ENCODE measurements around the gene CTDSP2. TPM values are rescaled to one million over a fixed set of nuclear protein-coding genes. Genes with fewer than 3 reads are reported as not detected.
"Not testable (repeated sequence)": the region's sequence is repeated elsewhere in the genome, so short reads cannot be mapped to it uniquely, and the experiment has no call there.

CTDSP2 gene
- total RNA-seq, 1 experiment from 2014 or later, result 78.6 TPM

DNA sequence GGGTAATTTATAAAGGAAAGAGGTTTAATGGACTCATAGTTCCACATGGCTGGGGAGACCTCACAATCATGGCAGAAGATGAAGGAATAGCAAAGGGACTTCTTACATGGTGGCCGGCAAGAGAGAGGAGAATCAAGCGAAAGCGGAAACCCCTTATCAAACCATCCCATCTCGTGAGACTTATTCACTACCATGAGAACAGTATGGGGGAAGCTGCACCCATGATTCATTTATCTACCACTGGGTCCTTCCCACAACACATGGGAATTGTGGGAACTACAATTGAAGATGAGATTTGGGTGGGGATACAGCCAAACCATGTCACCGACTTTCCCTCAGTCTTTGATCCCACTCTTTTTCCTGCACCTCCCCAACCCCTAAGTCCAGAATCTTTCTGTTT lies 12.6 kb upstream of the CTDSP2 start:
- DNase-seq (ENCODE audit: low spot score), result no peak
- in situ Hi-C loops (cut with HindIII; ENCODE audit: low sequenced_read_pairs), result no loop called here

DNA sequence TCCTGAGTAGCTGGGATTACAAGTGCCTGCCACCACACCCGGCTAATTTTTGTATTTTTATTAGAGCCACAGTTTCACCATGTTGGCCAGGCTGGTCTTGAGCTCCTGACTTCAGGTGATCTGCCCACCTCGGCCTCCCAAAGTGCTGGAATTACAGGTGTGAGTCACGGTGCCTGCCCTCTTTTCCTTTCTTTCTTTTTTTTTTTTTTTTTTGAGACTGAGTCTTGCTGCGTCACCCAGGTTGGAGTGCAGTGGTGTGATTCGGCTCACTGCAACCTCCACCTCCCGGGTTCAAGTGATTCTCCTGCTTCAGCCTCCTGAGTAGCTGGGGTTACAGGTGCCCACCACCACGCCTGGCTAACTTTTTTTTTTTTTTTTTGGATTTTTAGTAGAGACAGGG lies 11.6 kb upstream of the CTDSP2 start:
- DNase-seq (ENCODE audit: low spot score); in situ Hi-C loops (cut with HindIII; ENCODE audit: low sequenced_read_pairs): not testable (repeated sequence)

DNA sequence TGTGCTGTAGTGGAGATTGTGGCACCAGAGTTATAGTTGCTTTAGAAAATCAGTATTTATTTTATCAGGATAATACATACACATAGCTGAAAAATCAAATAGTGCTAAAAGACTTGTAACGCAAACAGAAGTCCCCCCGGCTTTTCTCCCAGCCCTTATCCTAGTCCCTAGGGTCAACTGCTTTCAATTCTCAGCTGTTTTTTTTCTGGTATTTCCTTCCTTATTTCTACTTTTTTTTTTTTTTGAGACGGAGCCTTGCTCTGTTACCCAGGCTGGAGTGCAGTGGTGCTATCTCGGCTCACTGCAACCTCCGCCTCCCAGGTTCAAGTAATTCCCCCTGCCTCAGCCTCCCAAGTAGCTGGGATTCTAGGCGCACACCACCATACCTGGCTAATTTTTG lies 8.4 kb upstream of the CTDSP2 start:
- no peak for DNase-seq (ENCODE audit: low spot score)
- in situ Hi-C loops (cut with HindIII; ENCODE audit: low sequenced_read_pairs), result no loop called here

DNA sequence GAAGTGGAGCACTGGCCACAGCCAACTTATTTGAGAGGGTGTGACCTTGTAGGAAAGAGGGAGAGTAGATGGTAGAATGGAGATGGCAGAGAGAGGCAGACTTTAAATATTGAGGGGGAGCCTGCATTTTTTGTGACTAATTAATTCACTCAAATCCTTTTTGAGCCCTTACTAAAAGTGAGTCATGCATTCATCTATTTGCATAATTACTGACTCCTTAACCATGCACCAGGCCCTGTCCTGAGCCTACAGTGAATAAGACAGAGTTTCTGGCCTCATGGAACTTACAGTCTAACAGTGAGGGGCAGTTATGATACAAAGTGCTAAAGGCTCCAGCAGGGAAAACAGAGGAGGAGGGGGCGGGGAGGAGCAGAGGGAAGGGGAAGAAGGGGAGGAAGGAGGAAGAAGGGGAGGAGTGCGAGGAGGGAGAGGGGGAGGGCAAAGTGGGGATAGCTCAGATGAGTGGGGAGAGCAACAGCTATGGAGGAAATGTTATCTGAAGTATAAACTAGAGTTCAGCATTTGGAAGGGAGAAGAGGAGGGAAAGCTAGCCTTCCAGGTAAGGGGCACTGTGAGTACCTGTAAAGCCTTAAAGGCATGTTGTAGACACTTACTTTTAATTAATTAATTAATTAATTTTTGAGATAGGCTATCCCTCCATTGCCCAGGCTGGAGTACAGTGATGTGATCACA lies 7.5 kb upstream of the CTDSP2 start:
- in situ Hi-C loops (cut with HindIII; ENCODE audit: low sequenced_read_pairs), result no loop called here
- no peak for DNase-seq (ENCODE audit: low spot score)

DNA sequence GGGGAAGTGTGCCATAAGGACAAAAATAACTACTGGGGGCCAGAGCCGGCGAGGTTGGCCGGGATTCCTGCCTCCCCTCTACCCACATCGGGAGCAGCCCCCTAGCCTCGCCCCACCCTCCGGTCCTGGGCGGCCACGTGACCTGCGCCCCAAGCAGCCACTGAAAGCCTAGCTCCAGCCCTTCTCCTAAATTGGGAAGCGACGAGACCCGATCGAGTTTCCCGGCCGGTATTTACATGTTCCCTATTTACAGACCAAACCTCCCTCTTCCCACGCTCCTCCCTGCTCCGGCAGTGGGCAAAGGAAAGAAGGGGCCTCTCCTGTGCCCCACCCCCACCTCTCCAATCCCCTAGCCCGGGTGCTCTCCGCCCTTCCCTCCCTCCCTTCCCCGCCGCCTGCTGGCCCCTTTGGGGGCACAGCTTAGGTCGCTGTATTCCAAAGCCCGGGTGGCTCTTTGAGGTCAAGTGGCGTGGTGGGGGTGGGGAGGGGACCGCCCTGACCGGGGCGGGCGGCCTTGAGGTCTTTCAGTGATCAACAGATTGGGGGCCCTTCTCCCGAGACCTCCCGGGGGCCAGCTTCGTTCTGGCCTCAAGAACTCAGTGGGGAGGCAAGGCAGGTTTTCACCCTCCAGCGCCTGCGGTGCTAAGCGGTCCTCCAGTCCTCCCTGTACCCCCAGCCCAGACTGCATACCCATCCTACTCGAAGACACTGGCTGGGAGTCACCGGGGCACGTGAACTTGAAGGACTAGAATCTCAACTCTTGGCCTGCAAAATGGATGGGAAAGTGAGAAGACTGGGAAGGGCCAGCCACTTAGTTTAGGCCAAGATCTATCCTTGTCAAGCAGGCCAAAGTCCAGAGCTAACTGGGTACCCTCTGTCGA lies 6.3 kb upstream of the CTDSP2 start:
- in situ Hi-C loops (cut with HindIII; ENCODE audit: low sequenced_read_pairs), result no loop called here
- no peak for DNase-seq (ENCODE audit: low spot score)

DNA sequence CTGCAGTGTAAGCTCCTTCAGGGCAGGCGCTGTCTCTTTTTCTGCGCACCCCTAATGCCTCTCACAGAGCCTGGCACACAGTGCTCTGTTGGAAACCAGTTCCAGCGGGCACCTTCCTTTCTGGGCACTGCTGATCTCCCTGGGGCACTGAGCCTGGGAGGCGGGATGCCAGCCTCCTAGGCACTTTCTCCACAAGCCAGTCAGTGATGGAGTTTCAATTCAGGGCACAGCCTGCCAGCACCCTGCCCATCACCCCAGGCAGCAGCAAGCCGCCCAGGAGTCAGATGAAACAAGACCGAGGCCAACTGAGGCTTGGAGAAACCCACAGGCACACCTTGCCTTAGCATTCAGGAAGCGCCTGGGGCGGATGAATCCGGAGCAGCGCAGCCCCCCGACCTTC lies 5.7 kb upstream of the CTDSP2 start:
- DNase-seq (ENCODE audit: low spot score), result no peak
- in situ Hi-C loops (cut with HindIII; ENCODE audit: low sequenced_read_pairs), result no loop called here

DNA sequence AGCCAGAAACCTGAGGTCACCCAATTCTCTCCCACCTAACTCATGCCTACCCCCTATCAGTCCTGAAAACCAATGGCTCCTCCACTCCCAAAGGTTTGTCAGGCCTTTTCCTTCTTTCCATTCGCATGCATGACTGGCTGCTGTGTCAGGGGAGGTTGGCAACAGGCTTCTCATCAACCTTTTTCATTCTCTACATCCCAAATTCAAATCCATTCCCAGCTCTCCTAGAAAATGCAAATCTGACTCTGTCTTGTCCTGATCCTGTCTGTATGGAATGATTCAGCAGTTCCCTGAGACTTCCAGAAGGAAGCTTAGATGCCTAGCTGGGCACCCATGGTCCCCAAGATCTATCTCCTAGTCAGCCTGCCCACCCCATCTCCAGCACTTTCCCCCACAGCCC lies 5.0 kb upstream of the CTDSP2 start:
- in situ Hi-C loops (cut with HindIII; ENCODE audit: low sequenced_read_pairs), result no loop called here
- no peak for DNase-seq (ENCODE audit: low spot score)

DNA sequence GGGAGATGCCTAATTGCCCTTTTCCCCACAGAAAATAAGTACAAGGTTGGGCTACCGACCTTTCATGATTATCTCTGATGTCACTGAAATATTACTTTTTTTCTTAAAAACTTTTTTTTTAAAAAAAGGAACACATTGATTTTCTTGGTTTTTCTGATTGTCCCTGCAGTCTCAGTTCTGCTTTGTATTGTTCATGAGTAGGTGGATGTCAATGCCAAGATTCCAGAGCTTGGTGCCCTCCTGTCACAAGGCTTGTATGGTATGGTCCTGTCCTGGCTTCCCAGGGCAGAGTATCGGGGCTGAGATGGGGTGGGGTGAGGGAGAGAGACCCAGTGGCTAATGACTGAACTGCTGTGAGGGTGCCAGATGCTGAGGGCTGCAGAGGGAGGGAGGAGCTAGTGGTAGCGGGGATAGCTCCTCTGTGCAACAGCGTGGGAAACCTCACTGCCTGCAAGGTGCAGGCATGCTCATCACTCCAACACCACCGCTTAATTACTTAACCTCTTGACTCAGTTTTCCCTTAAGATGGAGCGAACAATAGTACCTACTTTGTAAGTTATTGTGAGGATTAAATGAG lies 4.4 kb upstream of the CTDSP2 start:
- no peak for DNase-seq (ENCODE audit: low spot score)
- in situ Hi-C loops (cut with HindIII; ENCODE audit: low sequenced_read_pairs), result no loop called here

DNA sequence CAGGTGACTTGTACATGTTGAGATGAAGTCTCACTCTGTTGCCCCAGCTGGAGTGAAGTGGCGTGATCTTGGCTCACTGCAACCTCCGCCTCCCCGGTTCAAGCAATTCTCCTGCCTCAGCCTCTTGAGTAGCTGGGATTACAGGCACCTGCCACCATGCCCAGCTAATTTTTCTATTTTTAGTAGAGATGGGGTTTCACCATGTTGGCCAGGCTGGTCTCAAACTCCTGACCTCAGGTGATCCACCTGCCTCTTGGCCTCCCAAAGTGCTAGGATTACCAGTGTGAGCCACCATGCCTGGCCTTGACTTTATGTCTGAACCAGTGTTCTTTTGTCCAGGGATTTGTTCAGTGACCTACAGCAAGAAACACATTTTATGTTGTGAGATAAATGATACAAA lies 2.9 kb upstream of the CTDSP2 start:
- DNase-seq (ENCODE audit: low spot score); in situ Hi-C loops (cut with HindIII; ENCODE audit: low sequenced_read_pairs): not testable (repeated sequence)

DNA sequence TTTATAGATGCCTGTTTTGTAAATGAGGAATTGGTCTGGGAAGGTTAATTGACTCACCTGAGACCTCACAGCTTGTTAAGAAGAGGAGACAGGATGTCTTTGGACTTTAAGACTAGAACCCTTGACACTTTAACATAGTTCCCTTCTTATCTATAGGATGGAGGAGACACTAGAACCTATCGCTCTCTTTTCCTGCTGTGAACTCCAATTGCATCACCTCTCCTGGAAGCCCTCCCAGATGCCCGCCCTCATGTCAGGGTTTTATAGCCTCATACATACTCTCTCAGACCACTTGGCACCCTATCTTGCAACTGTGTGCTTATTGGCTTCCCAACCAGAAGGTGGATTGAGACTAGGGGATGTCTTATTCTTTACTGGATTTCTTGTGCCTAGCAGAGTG lies 2.5 kb upstream of the CTDSP2 start:
- DNase-seq (ENCODE audit: low spot score), result no peak
- in situ Hi-C loops (cut with HindIII; ENCODE audit: low sequenced_read_pairs), result no loop called here

DNA sequence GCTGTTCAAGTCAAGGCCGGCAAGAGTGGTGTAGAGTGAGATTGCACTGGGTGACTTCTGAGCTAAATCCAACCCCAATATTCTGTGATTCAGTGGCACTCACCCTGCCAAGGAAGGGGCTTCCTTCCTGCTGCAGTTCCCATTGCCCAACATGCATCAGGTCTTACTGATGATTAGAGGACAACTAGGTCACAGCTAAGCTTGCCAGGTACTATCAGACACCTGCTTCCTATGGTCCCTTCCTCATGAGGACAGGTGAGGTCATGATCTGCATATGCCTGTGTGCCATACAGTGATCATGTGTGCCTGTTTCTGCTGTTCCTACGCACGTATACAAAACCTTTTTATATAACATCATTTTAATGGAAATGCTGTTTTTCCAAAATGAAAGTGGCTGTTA lies 1.7 kb upstream of the CTDSP2 start:
- in situ Hi-C loops (cut with HindIII; ENCODE audit: low sequenced_read_pairs), result no loop called here
- DNase-seq (ENCODE audit: low spot score), result no peak

DNA sequence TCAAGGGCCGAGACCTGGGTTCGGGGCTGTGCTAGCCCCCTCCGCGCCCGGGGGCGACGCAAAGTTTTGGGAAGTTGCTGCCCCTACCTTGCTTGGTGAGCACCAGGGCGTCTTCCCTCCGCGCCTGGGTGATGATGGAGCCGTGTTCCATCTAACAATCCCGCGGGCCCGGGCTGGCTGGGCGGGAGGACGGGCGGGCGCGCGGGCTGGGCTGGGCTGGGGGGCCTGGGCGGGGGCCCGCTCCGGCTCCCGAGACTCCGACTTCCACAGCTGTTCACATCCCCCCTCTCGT lies 298 bp downstream of the CTDSP2 start:
- no peak for DNase-seq (ENCODE audit: low spot score)
- in situ Hi-C loops (cut with HindIII; ENCODE audit: low sequenced_read_pairs), result no loop called here

DNA sequence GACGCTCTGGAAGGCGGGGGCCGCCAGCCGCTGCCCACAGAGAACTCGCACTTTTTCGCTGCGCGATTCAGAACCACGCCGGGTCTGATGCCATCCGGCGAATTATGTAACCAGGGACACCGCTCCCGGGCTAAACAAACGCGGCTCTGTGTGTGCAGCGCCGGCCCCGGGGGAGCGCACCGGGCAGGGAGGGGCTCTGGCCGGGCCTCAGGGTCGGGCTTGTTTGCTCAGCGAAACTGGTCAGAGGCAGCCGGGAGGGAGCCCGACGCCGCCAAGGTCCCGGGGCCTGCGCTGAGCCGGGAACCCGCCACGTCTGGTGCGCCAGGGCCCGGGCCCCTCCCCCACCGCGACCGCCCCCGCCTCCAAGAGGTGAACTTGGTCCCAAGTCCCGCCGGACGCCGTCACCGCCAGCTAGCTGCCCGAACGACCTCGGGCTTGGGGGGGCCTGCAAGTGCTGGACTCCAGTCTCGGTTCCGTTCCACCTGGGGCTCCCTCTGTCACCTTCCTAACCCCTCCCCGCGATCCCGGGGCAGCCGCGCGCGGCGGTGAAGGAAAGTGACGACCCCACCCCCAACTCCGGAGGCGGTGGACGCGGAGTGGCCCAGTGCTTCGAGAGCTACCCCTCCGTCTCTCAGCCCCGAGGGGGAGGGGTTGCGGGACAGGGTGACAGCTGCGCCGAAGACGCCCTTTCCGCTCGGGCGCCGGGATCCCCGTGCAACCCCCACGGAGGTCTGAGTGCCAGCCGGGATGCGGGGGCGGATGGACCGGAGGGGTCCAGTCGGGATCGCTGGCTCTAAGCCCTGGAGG lies 848 bp downstream of the CTDSP2 start:
- DNase-seq (ENCODE audit: low spot score), result peak; percentile 71
- in situ Hi-C loops (cut with HindIII; ENCODE audit: low sequenced_read_pairs), result no loop called here

DNA sequence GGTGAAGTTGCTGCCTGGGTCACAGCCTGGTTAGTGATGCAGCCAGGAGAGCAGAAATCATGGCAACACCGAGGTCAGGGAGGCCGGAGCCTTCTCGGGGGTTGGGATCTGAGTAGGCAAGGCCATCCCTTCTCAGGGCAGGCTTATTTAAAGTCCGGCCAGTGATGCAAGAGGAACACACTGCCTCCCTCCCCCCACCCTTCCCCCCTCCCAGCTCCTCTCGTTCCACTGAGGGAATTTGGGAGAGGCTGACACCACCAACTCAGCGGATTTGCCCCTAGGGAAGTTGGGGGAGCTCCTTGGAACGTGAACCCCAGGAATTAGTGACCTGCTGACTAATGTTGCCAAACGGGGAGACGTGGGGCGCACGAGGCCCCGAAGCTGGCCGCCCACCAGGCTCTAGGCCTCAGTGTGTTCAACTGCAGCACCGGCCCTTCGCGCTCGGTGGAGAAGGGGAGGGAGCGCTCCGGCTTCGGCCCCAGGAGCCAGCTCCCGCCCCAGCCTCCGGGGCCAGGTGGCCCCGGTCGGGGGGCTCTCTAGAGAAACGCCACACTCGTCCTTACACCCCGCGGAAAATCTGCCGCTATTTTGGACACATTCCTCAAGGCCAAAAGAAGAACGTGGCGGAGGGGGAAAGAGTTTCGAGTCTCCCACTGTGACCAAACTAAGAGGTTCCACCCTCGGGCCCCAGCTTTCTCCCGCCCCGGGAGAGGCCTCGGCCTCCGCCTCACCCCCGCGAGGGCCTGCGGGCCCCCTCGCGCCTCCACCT lies 1.6 kb downstream of the CTDSP2 start:
- DNase-seq (ENCODE audit: low spot score), result peak; percentile 75

DNA sequence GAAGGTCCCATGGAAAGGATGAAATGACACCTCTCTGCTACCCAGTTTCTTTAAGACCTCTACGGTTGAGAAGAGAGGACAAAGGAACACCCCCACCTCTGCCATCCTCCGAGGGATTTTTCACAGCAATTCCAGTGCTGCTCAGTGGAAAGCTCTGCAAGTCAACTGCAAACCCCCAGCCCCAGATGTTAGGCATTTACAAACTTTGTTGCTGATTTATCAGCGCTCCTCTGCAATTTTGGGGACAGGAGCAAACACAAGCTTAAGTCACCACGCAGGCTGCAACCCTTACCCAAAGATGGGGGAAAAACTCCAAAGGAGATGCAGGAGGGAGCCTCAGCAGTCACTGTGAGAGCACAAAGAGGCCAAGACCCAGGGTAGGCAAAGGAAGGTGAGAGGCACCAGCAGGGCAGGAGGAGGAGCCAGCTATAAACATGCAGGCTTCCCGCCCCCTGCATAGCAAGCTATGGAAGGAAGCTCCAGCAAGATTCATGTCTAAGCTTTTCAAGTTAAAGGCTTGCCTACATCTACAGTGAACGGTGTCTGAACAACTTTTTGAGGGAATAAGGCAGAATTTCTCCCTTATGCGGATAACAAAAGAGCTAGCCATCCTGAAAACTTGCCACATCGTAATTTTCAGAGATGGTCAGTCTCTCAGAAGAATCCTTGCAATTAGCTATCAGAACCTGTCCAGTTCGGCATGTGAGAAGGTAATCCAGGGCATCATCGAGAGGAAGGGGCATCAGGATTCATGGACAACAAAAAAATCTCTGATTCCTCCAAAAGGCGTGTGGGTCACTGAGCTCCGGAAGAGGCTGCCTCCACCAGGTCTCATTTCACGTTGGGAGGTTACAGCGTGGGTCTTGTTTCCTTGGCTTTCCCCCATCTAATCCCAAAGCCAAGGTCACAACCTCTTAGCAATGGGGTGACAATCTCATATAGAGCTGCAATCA lies 3.9 kb downstream of the CTDSP2 start:
- in situ Hi-C loops (cut with HindIII; ENCODE audit: low sequenced_read_pairs), result no loop called here

More for the DNA sequence above, 1.6 kb downstream of the CTDSP2 start:
- in situ Hi-C loops (cut with HindIII; ENCODE audit: low sequenced_read_pairs), result no loop called here

DNA sequence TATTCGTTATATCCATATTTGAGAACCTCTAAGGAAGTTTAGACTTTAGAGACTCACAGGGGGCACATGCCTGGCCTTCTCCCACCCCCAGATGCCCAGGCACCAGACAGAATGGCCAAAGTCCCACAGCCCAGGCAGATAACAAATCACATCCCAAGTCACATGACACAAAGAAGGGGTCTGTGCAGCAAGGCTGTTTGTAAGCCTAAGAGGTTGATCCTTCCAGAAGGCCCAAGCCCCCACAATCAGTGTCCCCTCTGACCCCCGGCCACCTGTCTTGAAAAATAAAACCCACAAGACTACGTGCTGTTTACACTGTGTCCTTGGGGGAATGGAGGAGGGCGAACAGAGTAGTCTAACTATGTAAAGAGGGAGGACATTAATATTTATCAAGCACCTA lies 5.1 kb downstream of the CTDSP2 start:
- DNase-seq (ENCODE audit: low spot score), result no peak
- in situ Hi-C loops (cut with HindIII; ENCODE audit: low sequenced_read_pairs), result no loop called here

More for the DNA sequence above, 3.9 kb downstream of the CTDSP2 start:
- no peak for DNase-seq (ENCODE audit: low spot score)

DNA sequence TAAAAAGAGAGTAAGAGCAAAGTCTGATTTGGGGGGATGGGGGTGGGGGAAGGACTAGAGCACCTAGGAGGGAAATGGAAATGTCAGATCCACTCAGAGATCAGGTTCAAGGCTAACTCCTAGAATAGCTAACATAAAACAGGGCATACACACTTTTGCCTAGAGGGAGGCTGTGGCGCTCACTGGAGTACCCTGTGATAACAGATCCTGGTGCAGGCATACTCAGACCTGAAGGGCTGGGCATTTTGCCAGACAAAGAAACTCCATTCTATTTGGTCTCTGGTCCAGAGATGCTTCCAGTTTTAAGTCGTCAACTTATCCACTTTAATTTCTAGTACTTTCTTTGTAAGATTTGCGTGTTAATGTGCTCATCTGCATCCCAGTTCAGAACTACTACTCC lies 5.8 kb downstream of the CTDSP2 start:
- in situ Hi-C loops (cut with HindIII; ENCODE audit: low sequenced_read_pairs), result no loop called here
- peak; percentile 56 for DNase-seq (ENCODE audit: low spot score)

DNA sequence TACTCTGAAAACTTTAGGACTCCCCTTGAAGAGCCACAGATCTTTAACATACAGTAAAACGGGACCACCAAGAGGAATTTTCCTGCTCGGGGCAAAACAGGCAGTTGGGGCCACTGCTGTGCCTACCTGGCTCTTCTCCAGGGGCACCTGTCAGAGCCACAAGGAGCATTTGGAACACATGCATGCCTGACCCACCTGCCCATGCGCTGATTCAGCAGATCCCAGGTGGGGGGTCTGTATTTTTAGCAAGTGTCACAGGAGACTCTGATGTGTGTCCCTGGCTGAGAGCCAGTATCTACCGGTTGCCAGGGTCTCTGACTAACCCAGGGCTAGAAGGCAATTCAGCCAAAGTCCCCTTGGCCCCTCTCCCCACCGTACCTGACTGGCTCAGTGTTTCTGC lies 6.5 kb downstream of the CTDSP2 start:
- in situ Hi-C loops (cut with HindIII; ENCODE audit: low sequenced_read_pairs), result no loop called here
- peak; percentile 90 for DNase-seq (ENCODE audit: low spot score)

Measured in G401 (cell line).